ENCODE measurements around the gene PLPP2.

The PLPP2 gene

GRCh38 chr19:291561-292280, 518 bp upstream of the PLPP2 start:
- no peak for TF ChIP-seq CTCF (IDR thresholded peaks at IDR 0.05; ENCODE audit: low read depth, low read length)
- no peak overlapping the region for H3K4me3 ChIP-seq (ENCODE audit: low read depth, low read length)

- peak overlapping the region; percentile 52 for H3K4me3 ChIP-seq (ENCODE audit: low read depth, low read length)
- no peak for TF ChIP-seq CTCF (IDR thresholded peaks at IDR 0.05; ENCODE audit: low read depth, low read length)
Observed at GRCh38 chr19:290372-291005, 714 bp downstream of the PLPP2 start.

DNA sequence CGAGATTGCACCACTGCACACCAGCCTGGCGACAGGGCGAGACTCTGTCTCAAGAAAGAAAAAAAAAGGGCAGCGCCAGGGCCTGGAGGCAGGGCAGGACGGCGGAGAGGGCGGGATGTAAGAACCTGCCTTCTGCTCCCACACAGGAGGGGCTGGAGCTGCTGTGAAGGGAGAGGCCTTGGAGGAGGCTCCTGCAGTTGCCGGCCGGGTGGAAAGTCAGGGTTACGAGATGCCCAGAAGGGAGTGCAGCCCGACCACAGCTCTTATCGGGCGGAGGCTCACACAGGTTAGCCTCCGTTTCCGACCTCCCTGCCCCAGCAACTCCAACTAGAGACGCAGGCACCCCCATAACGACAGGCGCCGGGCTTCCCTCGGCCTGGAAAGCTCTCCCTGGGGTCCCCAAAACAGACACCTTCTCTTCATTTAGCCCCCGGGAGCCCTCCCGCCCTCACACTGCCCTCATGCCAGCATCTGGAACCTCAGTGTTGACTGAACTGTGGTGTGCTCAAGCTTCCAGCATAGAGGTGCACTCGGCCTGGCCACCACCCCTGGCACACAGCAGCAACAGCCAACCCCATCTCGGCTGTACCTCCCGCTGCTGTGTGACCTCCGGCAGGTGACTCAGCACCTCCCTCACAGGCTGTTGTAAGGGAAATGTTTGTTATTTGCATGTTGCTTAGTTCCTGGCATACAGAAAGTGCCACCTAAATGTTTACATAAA, 1.4 kb downstream of the PLPP2 start:
- no peak for TF ChIP-seq CTCF (IDR thresholded peaks at IDR 0.05; ENCODE audit: low read depth, low read length)
- no peak overlapping the region for H3K4me3 ChIP-seq (ENCODE audit: low read depth, low read length)

- TF ChIP-seq CTCF (IDR thresholded peaks at IDR 0.05; ENCODE audit: low read depth, low read length): no peak
- no peak overlapping the region for H3K4me3 ChIP-seq (ENCODE audit: low read depth, low read length)
Observed at GRCh38 chr19:288911-289310, 2.3 kb downstream of the PLPP2 start.

GRCh38 chr19:287381-287871, 3.8 kb downstream of the PLPP2 start:
- TF ChIP-seq CTCF (IDR thresholded peaks at IDR 0.05; ENCODE audit: low read depth, low read length): no peak
- no peak overlapping the region for H3K4me3 ChIP-seq (ENCODE audit: low read depth, low read length)

DNA sequence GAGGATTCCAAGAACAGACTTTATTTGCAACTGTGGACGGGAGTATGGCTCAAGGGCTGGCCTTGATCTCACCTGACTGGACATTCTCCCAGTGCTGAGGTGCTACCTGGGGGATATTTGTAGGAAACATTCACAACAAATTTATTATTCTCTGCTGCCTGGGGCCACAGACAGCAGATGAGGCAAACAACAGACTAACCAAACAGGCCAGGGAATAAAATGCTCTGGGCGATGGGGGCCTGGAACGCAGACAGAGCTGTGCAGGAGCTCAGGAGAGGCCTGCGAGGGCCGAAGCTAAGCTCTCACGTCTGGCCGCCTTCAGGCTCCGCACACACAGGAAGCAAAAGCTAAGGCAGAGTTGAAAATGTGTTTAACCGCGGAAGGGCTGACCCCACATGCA, 7.8 kb downstream of the PLPP2 start:
- no peak overlapping the region for H3K4me3 ChIP-seq (ENCODE audit: low read depth, low read length)
- no peak for TF ChIP-seq CTCF (IDR thresholded peaks at IDR 0.05; ENCODE audit: low read depth, low read length)

GRCh38 chr19:282501-282900, 8.7 kb downstream of the PLPP2 start:
- H3K4me3 ChIP-seq (ENCODE audit: low read depth, low read length): no peak overlapping the region
- no peak for TF ChIP-seq CTCF (IDR thresholded peaks at IDR 0.05; ENCODE audit: low read depth, low read length)
